Muscle layer of colon (tissue), 2 donors: ENCODE results near the gene TTF2.

Source experiments
- H3K27ac ChIP-seq: one replicate; pipeline ENCODE4 v1.7.0; 2013; ENCODE audit warnings: low read depth, mild to moderate bottlenecking, low read length, moderate library complexity
- H3K27me3 ChIP-seq, 2 donors: one replicate each; pipeline ENCODE4 v1.7.0; 2013; ENCODE audit warnings: low read length in 2 of 2, mild to moderate bottlenecking in 2 of 2; ENCODE audit not compliant: insufficient read depth in 2 of 2, control insufficient read depth in 1 of 2
- H3K36me3 ChIP-seq: one replicate; pipeline ENCODE4 v1.7.0; 2013; ENCODE audit warnings: mild to moderate bottlenecking, low read length; ENCODE audit not compliant: insufficient read depth
- H3K4me1 ChIP-seq: one replicate; pipeline ENCODE4 v1.7.0; 2013; ENCODE audit warnings: mild to moderate bottlenecking, low read length; ENCODE audit not compliant: insufficient read depth
- H3K4me3 ChIP-seq, 2 donors: one replicate each; pipeline ENCODE4 v1.7.0; 2013; ENCODE audit warnings: low read length in 2 of 2, low read depth in 1 of 2, mild to moderate bottlenecking in 1 of 2, moderate library complexity in 1 of 2
- H3K9ac ChIP-seq: one replicate; pipeline ENCODE4 v1.7.0; 2013; ENCODE audit warnings: low read length
- H3K9me3 ChIP-seq: one replicate; pipeline ENCODE4 v1.7.0; 2013; ENCODE audit warnings: mild to moderate bottlenecking, low read length
- donor health status: abdominal sarcoma.
- donor health status: Adenocarcinoma of cecum.

TTF2 gene

DNA sequence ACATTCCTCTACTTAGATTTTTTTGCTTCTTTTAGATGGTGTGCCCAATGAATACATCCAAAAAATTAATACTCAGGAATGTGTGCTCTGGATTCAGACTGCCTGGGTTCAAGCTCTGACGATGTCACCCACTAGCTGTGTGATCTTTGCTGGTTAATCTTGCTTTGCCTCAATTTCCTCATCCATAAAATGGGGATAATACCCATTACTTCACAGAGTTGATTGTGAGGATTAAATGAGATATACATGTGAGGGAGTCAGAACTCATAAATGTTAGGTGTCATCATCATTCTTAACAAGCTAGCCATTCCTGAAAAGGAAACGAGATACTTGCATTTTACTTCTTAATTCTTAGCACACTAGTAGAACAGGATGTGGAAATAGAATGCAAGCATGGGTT, 12.9 kb upstream of the TTF2 start:
- Histone ChIP-seq H3K27ac (no peak overlapping the region), H3K9ac (no peak overlapping the region), H3K9me3 (no peaks in the 10 kb centered on the region), H3K4me1 (peaks cover 8% of the 10 kb centered on the region), H3K4me3 (no peak overlapping the region), H3K27me3 (no peaks in the 10 kb centered on the region), H3K36me3 (no peaks in the 10 kb centered on the region)

DNA sequence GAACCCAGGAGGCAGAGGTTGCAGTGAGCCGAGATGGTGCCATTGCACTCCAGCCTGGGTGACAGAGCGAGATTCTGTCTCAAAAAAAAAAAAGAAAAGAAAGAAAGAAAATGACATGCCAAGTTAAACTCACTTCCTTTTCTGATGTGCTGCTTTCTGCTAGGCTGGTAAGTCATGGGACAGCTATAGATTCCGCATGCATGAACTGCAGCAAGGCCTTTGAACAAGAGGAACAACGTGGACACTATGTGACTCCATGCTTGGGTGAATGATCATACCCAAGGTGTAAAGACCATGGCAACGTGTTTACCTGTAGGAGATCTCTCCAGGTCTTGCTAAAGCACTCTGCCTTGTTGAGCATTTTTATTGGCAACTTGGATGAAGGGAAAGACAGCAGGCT, 10.3 kb upstream of the TTF2 start:
- Histone ChIP-seq H3K27me3 (no peaks in the 10 kb centered on the region), H3K4me1 (peaks cover 8% of the 10 kb centered on the region), H3K9ac (no peak overlapping the region), H3K36me3 (no peaks in the 10 kb centered on the region), H3K27ac (no peak overlapping the region), H3K4me3 (no peak overlapping the region), H3K9me3 (no peaks in the 10 kb centered on the region)

DNA sequence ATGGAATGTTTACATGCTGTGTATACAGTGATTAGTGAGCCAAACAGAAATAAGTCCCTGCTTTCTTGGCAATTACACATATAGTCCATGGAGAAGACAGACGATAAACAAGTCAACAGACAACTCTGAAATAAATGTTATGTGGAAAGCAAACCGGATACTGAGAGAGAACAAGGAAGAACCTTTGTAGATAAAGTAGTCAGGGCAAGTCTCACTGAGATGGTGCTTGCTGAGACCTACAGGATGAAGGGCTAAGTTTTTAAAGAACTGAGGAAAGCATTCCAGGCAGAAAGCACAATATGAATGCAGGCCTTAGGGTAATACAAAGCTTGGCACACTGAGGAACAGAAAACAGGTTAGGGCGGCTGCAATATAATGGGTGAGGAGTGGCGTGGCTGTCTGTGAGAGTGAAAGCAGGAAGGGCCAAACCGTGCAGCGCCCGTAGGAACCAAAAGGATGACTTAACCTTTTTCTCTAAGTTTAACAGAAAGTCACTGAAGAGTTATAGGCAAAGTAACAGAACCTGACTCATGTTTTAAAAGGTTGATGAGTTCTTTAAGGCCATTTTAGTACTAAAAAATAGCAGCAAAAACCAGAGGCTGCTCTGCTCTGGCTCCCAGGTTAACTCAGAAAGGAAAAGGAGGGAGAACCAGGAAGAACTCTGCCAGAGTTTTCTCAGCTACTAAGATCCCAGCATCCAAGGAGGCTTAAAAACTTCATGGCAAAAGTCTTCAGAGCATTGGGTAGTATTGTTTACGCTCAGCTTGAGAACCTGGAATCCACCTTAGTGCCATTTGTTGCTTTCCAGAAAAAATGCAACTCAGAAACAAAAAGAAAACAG, 8.7 kb upstream of the TTF2 start:
- Histone ChIP-seq H3K4me1 (peaks cover 8% of the 10 kb centered on the region), H3K36me3 (no peaks in the 10 kb centered on the region), H3K4me3 (peak overlapping the region; percentile 10 to 50), H3K27me3 (no peaks in the 10 kb centered on the region), H3K9me3 (no peaks in the 10 kb centered on the region), H3K9ac (peak overlapping the region; percentile 28), H3K27ac (peak overlapping the region; percentile 46)

DNA sequence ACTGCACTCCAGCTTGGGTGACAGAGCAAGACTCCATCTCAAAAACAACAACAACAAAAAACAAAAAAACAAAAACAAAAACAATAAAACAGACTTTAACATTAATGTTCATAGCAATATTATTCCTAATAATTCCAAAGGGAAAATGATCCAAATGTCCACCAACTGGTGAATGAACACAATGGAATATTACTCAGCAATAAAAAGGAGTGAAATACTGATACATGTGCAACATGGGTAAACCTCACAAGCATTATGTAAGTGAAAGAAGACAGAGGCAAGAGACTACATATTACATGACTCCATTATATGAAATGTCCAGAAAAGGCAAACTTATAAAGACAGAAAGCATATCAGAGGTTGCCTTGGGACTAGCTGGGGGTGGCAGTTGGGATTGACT, 6.1 kb upstream of the TTF2 start:
- Histone ChIP-seq H3K36me3 (no peaks in the 10 kb centered on the region), H3K9ac (no peak overlapping the region), H3K27ac (no peak overlapping the region), H3K9me3 (no peaks in the 10 kb centered on the region), H3K4me3 (no peak overlapping the region), H3K4me1 (peaks cover 8% of the 10 kb centered on the region), H3K27me3 (no peaks in the 10 kb centered on the region)

DNA sequence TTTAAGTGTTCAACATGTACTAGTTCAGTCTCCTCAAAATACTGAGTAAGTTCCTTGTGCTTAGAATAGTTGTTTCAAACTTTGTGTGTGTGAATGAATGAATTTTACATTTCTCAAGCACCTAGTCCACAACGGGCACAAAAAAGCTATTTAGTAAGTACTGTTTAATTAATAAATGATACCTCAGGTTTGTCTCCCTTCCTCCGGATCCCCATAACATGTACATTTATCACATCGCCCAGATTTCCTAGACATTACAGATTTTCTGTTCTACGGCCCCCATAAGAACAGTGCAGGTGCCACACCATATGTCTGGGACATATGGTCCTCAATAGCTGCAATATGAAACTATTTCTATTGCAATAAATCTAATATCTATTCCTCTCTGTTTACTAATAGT, 1.3 kb upstream of the TTF2 start:
- H3K27me3 ChIP-seq: no peaks in the 10 kb centered on the region
- H3K9me3 ChIP-seq: no peaks in the 10 kb centered on the region
- H3K9ac ChIP-seq: no peak overlapping the region
- H3K27ac ChIP-seq: no peak overlapping the region
- H3K4me1 ChIP-seq: peaks cover 5% of the 10 kb centered on the region
- H3K36me3 ChIP-seq: no peaks in the 10 kb centered on the region
- H3K4me3 ChIP-seq: no peak overlapping the region

DNA sequence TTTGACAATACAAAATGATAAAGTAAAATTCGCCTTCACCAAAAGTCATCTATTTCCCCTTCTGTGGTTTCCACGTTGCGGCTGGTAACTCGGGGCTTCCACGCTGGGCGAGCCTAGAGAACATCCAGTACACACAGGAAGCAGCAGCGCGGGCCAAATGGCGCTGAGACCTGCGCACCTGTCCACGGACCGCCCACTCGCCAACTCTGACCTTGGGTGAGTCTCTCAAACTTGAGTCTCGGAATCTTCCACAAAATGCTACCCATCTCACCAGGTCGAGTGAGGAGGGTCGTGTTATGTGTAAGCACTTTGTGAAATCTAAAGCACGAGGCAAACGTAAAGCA, 820 bp upstream of the TTF2 start:
- Histone ChIP-seq H3K9ac (peak overlapping the region; percentile 33), H3K27ac (no peak overlapping the region), H3K9me3 (no peaks in the 10 kb centered on the region), H3K4me1 (peaks cover 5% of the 10 kb centered on the region), H3K36me3 (no peaks in the 10 kb centered on the region), H3K27me3 (no peaks in the 10 kb centered on the region), H3K4me3 (peak overlapping the region; percentile 73 to 90)

DNA sequence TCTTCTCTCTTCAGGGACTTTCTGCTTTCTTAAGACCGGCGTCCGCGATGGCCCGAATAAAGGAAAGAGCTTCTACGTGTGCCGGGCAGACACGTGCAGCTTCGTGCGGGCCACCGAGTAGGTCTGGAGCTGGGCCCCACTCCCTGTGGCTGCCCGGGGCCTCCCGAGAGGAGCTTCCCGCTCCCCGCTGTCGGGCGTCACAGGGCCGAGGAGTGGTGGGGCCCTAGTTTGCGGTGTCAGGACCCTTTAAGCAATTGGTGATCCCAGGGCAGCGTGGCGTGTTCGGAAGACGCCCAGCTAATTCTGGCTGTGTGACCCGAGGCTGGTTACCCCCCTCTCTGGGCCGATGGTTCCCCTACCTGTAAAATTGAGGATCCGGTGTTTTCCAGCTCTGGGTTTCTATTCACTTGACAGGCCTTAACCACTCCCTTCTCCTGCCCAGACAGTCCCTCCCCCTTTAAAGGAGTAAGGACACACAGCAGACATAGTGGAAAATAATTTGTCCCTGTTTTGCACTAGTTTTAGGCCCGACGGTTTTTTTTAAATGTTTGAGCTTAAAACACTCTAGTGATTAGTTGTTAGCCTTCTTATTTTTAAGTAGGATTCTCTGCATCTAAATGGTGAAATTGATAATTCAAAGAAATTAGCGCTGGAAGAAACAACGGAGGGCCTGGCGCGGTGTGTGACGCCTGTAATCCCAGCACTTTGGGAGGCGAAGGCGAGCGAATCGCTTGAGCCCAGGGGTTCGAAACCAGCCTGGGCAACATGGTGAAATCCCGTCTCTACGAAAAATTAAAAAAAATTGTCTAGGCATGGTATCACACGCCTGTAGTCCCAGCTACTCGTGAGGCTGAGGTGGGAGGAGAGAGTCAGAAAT, 553 bp downstream of the TTF2 start:
- peak overlapping the region; percentile 67 for H3K27ac ChIP-seq
- H3K9ac ChIP-seq: peak overlapping the region; percentile 27
- H3K27me3 ChIP-seq: no peaks in the 10 kb centered on the region
- H3K9me3 ChIP-seq: no peaks in the 10 kb centered on the region
- peak overlapping the region; percentile 73 to 90 for H3K4me3 ChIP-seq
- no peaks in the 10 kb centered on the region for H3K36me3 ChIP-seq
- H3K4me1 ChIP-seq: peaks cover 5% of the 10 kb centered on the region

DNA sequence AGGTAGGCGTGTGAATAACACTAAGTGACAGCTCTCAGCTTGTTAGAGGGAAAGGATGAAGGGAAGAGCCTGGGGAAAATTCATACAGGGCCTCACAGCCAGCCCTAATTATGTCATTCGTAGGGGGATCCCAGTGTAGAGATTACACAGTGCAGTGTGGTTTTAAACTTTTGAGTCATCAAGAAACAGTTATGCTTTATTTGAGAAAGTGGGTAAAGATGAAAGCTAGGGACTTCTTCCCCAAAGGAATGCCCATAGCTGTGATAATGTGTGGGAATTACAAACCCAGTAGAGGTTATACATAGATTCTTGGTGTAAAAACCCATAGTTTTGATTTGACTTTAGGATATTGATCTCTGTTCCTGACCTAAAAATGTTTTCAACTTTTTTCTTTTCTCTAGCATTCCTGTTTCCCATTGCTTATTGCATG, 1.9 kb downstream of the TTF2 start:
- Histone ChIP-seq H3K9ac (no peak overlapping the region), H3K36me3 (no peaks in the 10 kb centered on the region), H3K9me3 (no peaks in the 10 kb centered on the region), H3K27me3 (no peaks in the 10 kb centered on the region), H3K27ac (no peak overlapping the region), H3K4me1 (peaks cover 5% of the 10 kb centered on the region), H3K4me3 (no peak overlapping the region)

DNA sequence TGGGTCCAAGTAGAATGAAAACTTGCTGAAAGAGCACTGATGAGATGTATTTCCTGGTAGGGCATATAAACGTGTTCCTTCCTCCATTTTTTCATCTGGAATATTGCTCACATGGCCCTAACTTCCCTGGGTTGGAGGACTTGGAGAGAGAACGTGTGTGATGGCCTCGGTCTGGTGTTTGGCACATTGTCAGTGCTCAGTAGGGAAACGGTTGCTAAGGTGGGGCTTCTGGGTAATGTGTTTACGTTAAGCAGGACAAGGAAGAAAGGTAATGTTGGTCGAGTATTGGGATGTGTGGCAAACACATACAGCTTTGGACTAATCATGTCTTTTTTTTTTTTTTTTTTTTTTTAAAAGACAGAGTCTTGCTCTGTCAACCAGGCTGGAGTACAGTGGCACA, 6.2 kb downstream of the TTF2 start:
- Histone ChIP-seq H3K27me3 (no peaks in the 10 kb centered on the region), H3K9ac (no peak overlapping the region), H3K4me1 (no peaks in the 10 kb centered on the region), H3K4me3 (no peak overlapping the region), H3K36me3 (no peaks in the 10 kb centered on the region), H3K27ac (no peak overlapping the region), H3K9me3 (no peaks in the 10 kb centered on the region)

DNA sequence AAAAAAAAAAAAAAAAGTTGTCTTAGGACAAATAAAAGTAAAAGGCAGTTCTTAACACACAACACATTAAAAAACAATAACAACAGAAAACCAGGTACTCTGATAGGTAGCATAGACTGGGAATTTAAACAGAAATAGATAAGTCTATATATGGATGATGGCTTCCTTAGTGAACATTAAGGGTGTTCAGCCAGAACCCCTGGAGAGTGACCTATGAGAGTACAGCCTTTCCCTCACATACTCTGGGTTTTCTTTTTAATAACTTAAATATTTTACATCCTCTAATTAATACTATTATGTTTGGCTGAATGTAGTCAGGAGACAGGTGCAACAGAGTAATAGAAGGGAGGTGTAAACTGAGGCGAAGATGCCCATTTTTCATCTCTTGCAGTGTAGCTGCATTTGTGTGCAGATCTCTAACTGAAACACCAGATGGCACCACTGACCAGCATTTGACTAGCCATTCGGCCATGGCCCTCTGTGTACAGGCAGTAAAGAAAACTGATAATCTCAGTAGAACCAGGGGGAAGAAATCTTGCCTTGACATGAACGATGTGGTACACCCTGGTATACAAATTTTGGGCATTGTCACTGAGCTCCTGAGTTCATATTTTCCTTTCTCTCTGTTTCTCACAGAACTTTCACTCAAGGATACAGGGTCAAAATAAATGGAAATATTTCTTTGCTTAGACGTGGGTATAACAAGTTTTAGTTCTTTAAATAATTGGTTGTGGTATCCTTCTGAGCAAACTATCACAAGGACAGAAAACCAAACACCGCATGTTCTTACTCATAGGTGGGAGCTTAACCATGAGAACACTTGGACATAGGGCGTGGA, 7.6 kb downstream of the TTF2 start:
- no peaks in the 10 kb centered on the region for H3K4me1 ChIP-seq
- no peak overlapping the region for H3K4me3 ChIP-seq
- no peaks in the 10 kb centered on the region for H3K27me3 ChIP-seq
- H3K9ac ChIP-seq: no peak overlapping the region
- no peaks in the 10 kb centered on the region for H3K9me3 ChIP-seq
- H3K27ac ChIP-seq: no peak overlapping the region
- no peaks in the 10 kb centered on the region for H3K36me3 ChIP-seq

DNA sequence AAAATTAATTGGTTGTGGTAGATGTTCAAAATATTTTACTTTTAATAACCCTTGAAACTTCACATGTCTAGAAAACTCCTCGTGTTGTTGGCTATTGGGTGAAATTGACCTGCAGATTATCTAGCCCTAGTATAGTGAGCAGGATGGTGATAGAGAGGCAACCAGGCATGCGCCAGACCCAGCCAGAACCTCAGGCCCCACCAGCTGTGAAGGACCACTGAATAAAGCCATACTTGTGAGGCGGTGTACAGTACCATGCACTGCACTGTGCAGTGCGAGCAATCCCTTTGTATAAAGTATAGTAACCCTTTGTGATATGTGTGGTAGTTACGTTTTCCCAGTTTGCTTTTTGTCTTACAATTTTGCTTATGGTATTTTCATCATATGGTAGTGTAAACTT, 8.5 kb downstream of the TTF2 start:
- H3K36me3 ChIP-seq: no peaks in the 10 kb centered on the region
- no peak overlapping the region for H3K9ac ChIP-seq
- H3K4me3 ChIP-seq: no peak overlapping the region
- H3K27me3 ChIP-seq: no peaks in the 10 kb centered on the region
- H3K4me1 ChIP-seq: no peaks in the 10 kb centered on the region
- H3K9me3 ChIP-seq: no peaks in the 10 kb centered on the region
- no peak overlapping the region for H3K27ac ChIP-seq
